Measurements from ENCODE around the gene FKBP5.
"Not testable (repeated sequence)": the region's sequence is repeated elsewhere in the genome, so short reads cannot be mapped to it uniquely, and the experiment has no call there.

DNA sequence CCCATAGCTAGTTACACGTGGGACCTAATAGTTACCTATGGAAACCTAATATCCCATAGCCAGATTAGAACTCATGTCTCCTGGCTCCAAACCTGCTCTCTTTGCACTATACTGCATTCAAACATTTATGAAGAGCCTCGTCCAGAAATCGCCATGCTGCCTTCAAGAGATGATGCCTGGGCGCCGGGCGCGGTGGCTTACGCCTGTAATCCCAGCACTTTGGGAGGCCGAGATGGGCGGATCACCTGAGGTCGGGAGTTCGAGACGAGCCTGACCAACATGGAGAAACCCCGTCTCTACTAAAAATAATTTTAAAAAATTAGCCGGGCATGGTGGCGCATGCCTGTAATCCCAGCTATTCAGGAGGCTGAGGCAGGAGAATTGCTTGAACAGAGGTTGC, 1.3 kb upstream of the FKBP5 start:
- TF ChIP-seq TAF1 (IDR thresholded peaks at IDR 0.05; ENCODE audit: borderline replicate concordance, low read depth, low read length); POLR2AphosphoS5 (IDR thresholded peaks at IDR 0.05; ENCODE audit: low read depth, low read length): not testable (repeated sequence)

Measured in GM12892 (cell line).